HG03439 (cell line): ENCODE results near the gene VPS45.
"Not testable (repeated sequence)": the region's sequence is repeated elsewhere in the genome, so short reads cannot be mapped to it uniquely, and the experiment has no call there.

ENCODE experiments used
- ATAC-seq: cut with Tn5 transposase; IDR thresholded peaks from one replicate; pipeline ENCODE4 v1.9.1; 2021; ENCODE audit warnings: mild to moderate bottlenecking, moderate library complexity; ENCODE audit not compliant: unreplicated experiment

VPS45 gene

GRCh38 chr1:150185481-150185880 is 117.9 kb downstream of the VPS45 start:
- ATAC-seq, result no peak

GRCh38 chr1:150186438-150186788 is 118.8 kb downstream of the VPS45 start:
- ATAC-seq, result not testable (repeated sequence)

- no peak for ATAC-seq
These were observed 119.4 kb downstream of the VPS45 start for GRCh38 chr1:150186789-150187559.

- no peak for ATAC-seq
These were observed 120.0 kb downstream of the VPS45 start for GRCh38 chr1:150187560-150187931.

GRCh38 chr1:150192012-150192411 is 124.4 kb downstream of the VPS45 start:
- no peak for ATAC-seq

GRCh38 chr1:150194381-150195031 is 126.9 kb downstream of the VPS45 start:
- no peak for ATAC-seq
